ENCODE data around the gene SLAIN1. TPM values are rescaled to one million over a fixed set of nuclear protein-coding genes. Genes with fewer than 3 reads are reported as not detected.

Gene SLAIN1
- total RNA-seq, 1 experiment from 2014 or later, result not detected

GRCh38 chr13:77714119-77714755 lies 16.8 kb downstream of the SLAIN1 start:
- DNase-seq (ENCODE audit: low spot score), result no peak

- no peak for DNase-seq (ENCODE audit: low spot score)
These were observed 17.9 kb downstream of the SLAIN1 start for GRCh38 chr13:77715233-77715891.

GRCh38 chr13:77716692-77717091 lies 19.2 kb downstream of the SLAIN1 start:
- no peak for DNase-seq (ENCODE audit: low spot score)

GRCh38 chr13:77717508-77717907 lies 20.0 kb downstream of the SLAIN1 start:
- DNase-seq (ENCODE audit: low spot score), result no peak

- no peak for DNase-seq (ENCODE audit: low spot score)
These were observed 21.6 kb downstream of the SLAIN1 start for GRCh38 chr13:77719128-77719527.

GRCh38 chr13:77720988-77721387 lies 23.5 kb downstream of the SLAIN1 start:
- DNase-seq (ENCODE audit: low spot score), result no peak

GRCh38 chr13:77724092-77724491 lies 26.6 kb downstream of the SLAIN1 start:
- DNase-seq (ENCODE audit: low spot score), result no peak

GRCh38 chr13:77725071-77725470 lies 27.6 kb downstream of the SLAIN1 start:
- no peak for DNase-seq (ENCODE audit: low spot score)

- DNase-seq (ENCODE audit: low spot score), result no peak
These were observed 31.0 kb downstream of the SLAIN1 start for GRCh38 chr13:77728265-77729125.

GRCh38 chr13:77729502-77730221 lies 32.2 kb downstream of the SLAIN1 start:
- no peak for DNase-seq (ENCODE audit: low spot score)

- DNase-seq (ENCODE audit: low spot score), result no peak
These were observed 33.1 kb downstream of the SLAIN1 start for GRCh38 chr13:77730572-77730971.

GRCh38 chr13:77732287-77732686 lies 34.8 kb downstream of the SLAIN1 start:
- DNase-seq (ENCODE audit: low spot score), result no peak

- DNase-seq (ENCODE audit: low spot score), result no peak
These were observed 36.2 kb downstream of the SLAIN1 start for GRCh38 chr13:77733674-77734073.

- DNase-seq (ENCODE audit: low spot score), result no peak
These were observed 40.2 kb downstream of the SLAIN1 start for GRCh38 chr13:77737583-77738200.

GRCh38 chr13:77740097-77740735 lies 42.7 kb downstream of the SLAIN1 start:
- DNase-seq (ENCODE audit: low spot score), result no peak

GRCh38 chr13:77740931-77741596 lies 43.6 kb downstream of the SLAIN1 start:
- no peak for DNase-seq (ENCODE audit: low spot score)

- DNase-seq (ENCODE audit: low spot score), result no peak
These were observed 44.1 kb downstream of the SLAIN1 start for GRCh38 chr13:77741597-77741972.

GRCh38 chr13:77742801-77743200 lies 45.3 kb downstream of the SLAIN1 start:
- DNase-seq (ENCODE audit: low spot score), result no peak

GRCh38 chr13:77745784-77746183 lies 48.3 kb downstream of the SLAIN1 start:
- DNase-seq (ENCODE audit: low spot score), result no peak

GRCh38 chr13:77749344-77749880 lies 51.9 kb downstream of the SLAIN1 start:
- DNase-seq (ENCODE audit: low spot score), result no peak

Data from HT-29 (cell line).